Fibroblast of pulmonary artery (primary cell): ENCODE data around the gene EMILIN2.
"Not testable (repeated sequence)": the region's sequence is repeated elsewhere in the genome, so short reads cannot be mapped to it uniquely, and the experiment has no call there.

ENCODE experiments used
- DNase-seq: peaks from one replicate; pipeline ENCODE4 v3.0.0-alpha.2; 2010; ENCODE audit warnings: low read depth
- H3K4me3 ChIP-seq: replicated peaks from 2 replicates; pipeline ENCODE4 v1.5.1; 2011; ENCODE audit warnings: low read depth, mild to moderate bottlenecking, control low read depth, low read length, moderate library complexity
- CTCF ChIP-seq: IDR thresholded peaks from 2 replicates; pipeline ENCODE4 v1.5.1; 2011; ENCODE audit warnings: mild to moderate bottlenecking, control low read depth, low read length, inconsistent platforms; ENCODE audit errors: missing control alignments

Gene EMILIN2

GRCh38 chr18:2853173-2853925 lies 6.5 kb downstream of the EMILIN2 start:
- TF ChIP-seq CTCF, result no peak
- no peak for DNase-seq
- H3K4me3 ChIP-seq, result no peak overlapping the region

- no peak overlapping the region for H3K4me3 ChIP-seq
- no peak for DNase-seq
- TF ChIP-seq CTCF, result no peak
Observed at GRCh38 chr18:2853926-2854664, 7.3 kb downstream of the EMILIN2 start.

- TF ChIP-seq CTCF, result no peak
- peak; percentile 14 for DNase-seq
- no peak overlapping the region for H3K4me3 ChIP-seq
Observed at GRCh38 chr18:2854875-2855274, 8.1 kb downstream of the EMILIN2 start.

GRCh38 chr18:2855560-2856350 lies 8.9 kb downstream of the EMILIN2 start:
- H3K4me3 ChIP-seq, result no peak overlapping the region

GRCh38 chr18:2856547-2857170 lies 9.9 kb downstream of the EMILIN2 start:
- no peak for TF ChIP-seq CTCF
- H3K4me3 ChIP-seq, result no peak overlapping the region
- peak; percentile 31 for DNase-seq

More at GRCh38 chr18:2855560-2856350, 8.9 kb downstream of the EMILIN2 start:
- no peak for DNase-seq
- TF ChIP-seq CTCF, result no peak

- peak; percentile 98 for DNase-seq
- no peak overlapping the region for H3K4me3 ChIP-seq
Observed at GRCh38 chr18:2857491-2858131, 10.8 kb downstream of the EMILIN2 start.

GRCh38 chr18:2860397-2860796 lies 13.6 kb downstream of the EMILIN2 start:
- H3K4me3 ChIP-seq, DNase-seq: not testable (repeated sequence)

More at GRCh38 chr18:2857491-2858131, 10.8 kb downstream of the EMILIN2 start:
- no peak for TF ChIP-seq CTCF

GRCh38 chr18:2863997-2864396 lies 17.2 kb downstream of the EMILIN2 start:
- not testable (repeated sequence) for DNase-seq, H3K4me3 ChIP-seq

GRCh38 chr18:2866465-2866864 lies 19.7 kb downstream of the EMILIN2 start:
- not testable (repeated sequence) for DNase-seq, H3K4me3 ChIP-seq
